Daoy (cell line): ENCODE results near the gene ADAMTS2. TPM values are rescaled to one million over a fixed set of nuclear protein-coding genes. Genes with fewer than 3 reads are reported as not detected.

Source experiments
- DNase-seq: peaks from one replicate; pipeline ENCODE4 v3.0.0-alpha.2; 2015; ENCODE audit warnings: low read depth
- total RNA-seq: library from RNA; depleted of rRNA; stranded (reverse); fragments of >200 nt; shearing (Covaris generic); gene quantifications from 2 replicates; pipeline ENCODE4 v1.2.3, GENCODE V29; 2014

ADAMTS2 gene
- total RNA-seq, 1 experiment from 2014 or later, result 0.46 TPM

DNA sequence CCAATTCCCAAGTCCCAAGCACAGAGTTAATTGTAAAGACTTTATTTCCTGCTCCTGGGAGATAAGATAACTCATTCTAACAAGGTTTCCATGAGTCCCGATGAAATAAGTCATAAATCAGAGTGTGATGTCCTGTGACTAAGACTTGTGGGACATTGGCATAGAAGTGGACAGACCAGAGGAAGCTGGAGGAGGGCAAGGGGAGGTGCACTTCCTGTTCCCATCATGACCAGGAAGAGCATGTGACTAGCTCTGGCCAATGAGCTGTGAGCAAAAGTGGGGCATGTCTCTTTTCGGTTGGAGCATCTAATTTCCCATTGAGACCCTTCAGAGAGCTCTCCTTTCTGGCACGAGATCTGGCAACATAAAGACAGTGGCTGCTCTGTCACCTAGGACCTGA lies 184.7 kb downstream of the ADAMTS2 start:
- no peak for DNase-seq

DNA sequence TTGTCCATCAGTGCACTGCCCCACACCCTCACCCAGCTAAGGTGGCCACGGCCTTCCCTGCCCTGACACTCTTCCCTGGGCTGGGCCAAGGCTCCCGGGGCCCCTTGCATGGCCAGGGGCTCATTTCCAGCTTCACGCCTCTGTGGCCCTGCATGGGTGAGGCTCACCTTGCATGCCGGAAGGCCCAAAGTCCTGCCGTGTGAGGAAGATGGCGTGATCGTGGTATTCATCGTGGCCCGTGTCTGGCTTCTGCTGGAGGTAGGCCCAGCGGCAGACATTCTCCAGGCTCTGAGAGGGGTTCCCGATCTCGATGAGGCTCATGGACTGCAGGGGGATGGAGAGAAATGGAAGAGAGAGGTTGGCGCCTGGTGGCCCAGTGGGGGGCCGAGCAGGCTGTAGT lies 186.7 kb downstream of the ADAMTS2 start:
- no peak for DNase-seq

DNA sequence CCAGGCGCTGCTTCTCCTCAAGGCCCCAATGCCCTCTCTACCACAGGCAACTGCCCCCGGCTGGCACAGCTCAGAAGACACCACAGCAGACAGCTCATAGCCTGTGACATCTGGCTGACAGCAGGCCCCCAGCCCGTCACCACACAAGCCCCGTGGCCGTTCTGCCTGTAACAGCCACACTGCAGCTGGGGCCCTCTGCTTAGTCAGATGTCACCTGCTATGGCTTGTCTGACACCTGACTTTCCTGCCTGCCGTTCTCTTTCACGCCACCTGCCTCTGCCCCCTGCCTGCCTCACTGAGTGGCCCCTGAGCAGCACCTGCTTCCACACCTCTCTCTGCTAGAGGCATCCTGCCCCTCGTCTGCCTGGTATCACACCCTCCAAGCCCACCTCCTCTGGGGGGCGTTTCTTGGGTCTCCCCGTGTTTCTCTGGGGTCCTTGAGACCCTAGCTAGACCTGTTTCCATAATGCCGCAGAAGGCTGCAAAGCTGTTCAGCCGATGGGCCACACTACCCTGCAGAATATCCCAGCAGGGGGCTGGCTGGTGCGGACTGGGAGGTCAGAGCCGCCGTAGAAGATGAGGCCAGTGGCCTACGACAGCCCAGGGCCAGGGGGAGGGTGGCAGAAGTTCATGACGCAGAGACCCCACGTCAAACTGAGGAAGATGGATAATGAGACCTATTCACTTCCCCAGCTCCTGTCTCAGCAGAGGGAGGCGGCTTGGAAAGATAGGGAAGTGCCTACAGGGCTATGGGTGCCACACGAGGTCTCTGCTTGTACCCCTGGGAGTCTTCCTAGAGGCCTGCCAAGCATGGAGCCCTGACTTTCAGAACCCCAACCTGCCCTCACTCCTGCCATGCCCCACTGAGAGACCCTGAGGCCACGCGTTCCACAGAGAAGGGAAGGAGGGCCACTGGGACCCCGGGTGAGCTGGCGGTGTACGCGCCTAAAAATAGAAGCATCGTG lies 190.0 kb downstream of the ADAMTS2 start:
- no peak for DNase-seq

DNA sequence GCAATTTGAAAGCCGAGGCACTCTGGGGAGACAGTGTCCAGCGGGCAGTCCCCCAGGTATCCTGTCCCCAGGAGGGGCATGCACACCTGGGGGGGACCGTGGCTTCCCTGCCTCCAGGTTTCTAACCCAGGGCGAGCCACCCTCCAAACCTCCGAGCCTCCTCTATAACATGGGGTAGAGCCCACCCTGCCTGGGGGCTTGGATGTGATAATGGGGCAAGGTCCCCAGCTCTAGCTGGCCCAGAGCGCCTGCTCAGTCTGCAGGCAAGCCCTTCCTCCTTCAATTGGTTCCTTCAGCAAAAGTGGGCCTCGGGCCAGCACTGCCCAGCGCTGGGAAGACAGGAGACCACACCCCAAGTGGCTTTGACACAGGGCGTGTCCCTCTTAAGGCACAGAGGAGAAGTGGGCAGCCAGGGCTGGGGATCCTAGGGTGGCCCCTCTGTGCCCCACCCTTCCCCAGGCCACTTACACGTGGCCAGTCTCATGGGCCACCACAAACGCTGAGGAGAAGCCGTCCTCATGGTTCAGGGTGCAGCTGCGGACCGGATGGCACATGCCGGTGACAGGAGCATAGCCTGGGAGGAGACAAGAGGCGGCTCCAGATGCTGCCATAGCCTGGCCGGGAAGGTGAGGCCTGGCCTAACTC lies 190.8 kb downstream of the ADAMTS2 start:
- no peak for DNase-seq

DNA sequence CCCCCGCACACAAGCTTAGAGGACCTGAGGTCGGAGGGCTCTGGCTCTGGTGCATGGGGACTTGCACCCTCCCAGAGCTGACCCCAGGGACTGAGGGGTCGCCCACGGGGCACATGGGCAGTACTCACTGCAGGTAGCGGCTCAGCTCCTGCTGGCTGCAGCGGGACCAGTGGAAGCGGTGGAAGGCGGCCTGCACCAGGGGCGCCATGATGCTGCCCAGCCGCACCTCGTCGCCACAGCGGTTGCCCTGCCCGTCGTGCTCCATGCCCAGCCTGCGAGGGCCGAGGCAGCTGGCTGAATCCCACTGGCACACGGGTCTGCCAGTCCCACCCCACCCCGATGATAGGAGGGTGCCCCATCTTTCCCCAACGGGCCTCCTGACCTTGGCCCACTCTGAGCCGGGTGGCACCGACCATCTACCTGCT lies 191.3 kb downstream of the ADAMTS2 start:
- no peak for DNase-seq

DNA sequence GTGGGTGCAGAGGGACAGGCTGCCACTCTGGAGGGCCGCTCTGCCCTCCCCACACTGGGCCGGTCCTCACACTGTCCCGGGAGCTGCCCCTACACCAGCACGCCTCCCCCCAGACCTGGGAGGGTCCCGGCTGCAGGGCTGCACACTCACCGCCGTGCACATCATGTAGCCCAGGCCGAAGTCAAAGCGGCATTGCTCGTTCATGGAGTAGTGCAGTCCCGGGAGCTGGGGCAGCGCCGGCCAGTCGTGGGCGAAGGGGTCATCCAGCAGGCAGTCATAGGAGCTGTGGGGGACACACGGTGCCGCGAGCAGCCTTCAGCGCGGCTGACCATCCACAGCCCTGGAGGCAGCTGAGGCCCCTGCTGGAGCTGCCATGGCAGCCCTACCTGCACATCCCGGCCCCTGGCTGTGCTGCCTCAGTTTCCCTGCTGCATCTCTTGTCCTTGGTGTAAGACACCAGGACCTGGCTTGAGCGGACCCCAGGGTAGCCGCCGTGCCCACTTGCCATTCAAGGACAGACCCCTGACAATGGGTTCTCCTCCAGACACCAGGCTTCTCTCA lies 191.8 kb downstream of the ADAMTS2 start:
- DNase-seq, result no peak

DNA sequence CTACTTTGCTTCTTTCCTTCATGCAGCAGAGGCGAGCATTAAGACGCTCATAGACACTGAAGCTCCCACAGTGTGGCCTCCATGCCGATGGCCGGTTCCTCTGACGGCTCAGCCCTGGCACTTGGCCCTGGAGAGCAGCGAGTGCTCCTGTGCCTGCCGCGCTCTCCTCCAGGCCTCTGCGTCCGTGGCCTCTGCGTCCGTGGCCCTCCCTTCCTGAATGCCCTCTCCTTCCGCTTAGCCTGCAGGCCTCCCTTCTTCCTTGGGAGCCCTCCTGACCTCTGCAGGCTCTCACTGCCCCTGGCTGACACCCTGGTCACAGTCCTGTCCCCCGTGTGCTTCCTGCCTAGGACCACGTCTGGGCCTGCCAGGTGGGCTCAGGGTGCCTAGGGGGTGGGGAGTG lies 192.3 kb downstream of the ADAMTS2 start:
- no peak for DNase-seq

DNA sequence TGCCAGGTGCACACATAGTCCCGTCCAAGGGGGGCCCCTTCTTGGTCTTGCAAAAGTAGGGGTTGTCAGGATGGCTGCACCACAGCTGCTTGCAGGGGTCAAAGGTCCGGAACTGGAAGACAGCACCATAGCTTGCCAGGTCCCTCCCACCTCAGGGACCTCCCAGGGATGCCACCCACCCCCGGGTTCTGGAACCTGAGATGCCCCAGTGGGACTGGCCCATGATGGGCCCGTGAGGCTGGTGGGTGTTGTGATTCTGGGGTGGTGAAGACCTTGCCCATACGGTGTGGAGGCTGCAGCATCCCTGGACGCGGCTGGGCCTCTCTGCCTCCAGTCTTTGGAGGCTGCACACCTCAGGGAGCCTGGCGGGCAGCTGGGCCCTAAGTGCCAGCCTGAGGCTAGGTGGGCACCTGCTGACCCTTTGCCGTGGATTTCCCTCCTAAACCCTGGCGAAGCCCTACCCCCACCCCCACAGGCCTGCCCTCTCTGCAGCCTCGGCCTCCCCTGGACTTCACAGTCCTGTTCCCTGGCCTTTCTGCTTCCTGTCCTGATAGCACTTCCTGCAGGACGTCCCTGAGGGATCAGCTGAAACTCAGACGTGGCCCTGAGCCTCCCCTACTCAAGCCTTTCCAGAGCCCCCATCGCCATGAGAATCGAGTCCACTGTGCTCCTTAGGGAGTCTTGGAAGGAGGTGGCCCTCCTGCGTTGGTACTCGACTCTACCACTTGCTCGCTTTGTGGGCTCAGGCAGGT lies 192.9 kb downstream of the ADAMTS2 start:
- DNase-seq, result no peak

DNA sequence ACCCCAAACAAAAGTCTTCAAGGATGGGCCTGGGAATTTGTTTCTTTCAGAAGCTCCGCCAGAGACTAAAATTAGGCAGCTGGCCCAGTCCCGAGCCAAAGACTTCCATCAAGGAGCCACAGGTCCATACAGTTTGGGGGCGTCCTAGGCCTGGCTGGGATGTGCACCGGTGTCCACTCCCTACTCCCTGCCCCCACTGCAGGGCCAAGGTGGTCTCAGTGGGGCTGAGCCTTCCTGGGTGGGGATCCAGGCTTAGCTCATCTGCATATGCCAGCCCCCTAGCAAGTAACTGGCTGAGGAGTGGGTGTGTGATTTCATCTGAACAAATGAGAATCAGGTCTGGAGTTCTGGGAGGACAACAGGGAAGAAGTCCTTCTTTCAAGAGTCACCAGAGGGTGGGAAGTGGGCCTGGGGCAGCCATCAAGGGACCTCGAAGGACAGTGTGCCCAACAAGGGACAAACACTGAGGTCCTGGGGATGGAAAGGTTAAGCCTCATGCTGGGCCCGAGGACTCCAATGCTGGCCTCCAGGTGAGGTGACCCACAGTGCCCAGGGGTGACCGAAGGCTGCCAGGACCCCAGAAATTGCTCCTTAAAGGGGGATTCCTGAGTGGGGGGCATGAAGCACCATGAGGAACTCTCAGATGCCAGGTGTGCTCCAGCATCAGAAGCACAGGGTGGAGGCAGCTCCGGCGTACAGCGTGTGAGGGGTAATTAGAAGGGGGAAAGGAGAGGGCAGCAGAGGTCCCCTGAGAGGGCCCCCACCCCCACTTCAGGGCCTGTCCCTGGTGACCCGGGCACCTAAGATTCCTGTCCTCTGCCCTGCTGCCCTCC lies 193.8 kb downstream of the ADAMTS2 start:
- no peak for DNase-seq

DNA sequence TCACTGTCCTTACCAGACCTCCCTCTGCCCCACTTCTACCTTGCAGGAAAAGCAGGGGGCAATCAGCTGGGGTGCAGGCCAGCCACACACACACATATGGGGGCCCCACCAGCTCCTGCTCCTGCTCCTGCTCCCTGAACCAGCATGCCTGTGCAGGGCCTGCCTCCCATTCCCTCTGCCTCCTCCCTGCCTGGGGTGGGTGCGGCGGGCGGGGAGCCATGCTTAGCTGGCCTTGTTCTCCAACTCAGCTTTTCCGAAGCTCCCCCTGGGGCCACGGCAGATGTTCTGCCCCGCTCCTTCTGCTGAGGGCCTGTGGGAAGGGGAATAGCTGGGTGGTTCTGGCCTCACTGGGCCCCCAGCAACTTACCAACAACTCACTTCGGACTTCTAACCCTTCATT lies 195.2 kb downstream of the ADAMTS2 start:
- no peak for DNase-seq

DNA sequence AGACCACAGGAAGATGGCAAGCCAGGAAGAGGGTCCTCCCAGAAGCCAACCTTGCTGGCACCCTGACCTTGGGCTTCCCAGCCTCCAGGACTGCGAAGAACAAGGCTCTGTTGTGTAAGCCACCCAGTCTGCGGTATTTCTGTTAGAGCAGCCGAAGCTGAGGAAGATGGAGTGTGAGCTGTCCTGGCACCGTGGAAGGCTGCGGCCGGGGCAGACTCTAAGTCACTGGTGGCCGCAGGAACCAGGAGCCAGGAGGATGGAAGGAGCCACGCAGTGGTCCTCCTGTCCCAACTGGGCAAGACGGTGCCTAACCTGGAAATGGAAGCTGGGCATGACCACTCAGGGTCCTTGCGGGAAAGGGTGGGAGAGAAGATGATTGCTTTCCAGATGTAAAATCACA lies 196.0 kb downstream of the ADAMTS2 start:
- no peak for DNase-seq

DNA sequence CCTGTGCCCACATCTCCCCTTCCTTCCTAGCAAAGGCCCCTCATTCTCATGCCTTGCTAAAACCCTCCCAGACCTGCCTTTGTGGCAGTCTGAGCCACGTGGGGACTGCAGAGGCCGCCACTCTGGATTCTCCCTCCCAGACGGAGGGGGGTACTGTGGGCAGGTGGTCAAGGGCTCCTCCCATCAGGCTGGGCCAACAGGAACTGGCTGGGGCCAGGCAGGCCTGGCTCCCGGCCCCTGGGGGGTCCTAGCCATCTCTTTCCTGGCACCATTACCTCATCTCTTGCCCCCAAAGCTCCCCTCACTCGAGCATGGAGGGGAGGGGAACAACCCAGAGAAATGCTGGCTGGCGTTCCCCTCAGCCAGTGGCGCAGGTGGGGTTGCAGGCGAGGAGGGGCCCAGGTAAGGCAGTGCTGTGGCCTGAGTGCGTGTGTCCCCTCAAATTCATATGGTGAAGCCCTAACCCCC lies 196.5 kb downstream of the ADAMTS2 start:
- no peak for DNase-seq

DNA sequence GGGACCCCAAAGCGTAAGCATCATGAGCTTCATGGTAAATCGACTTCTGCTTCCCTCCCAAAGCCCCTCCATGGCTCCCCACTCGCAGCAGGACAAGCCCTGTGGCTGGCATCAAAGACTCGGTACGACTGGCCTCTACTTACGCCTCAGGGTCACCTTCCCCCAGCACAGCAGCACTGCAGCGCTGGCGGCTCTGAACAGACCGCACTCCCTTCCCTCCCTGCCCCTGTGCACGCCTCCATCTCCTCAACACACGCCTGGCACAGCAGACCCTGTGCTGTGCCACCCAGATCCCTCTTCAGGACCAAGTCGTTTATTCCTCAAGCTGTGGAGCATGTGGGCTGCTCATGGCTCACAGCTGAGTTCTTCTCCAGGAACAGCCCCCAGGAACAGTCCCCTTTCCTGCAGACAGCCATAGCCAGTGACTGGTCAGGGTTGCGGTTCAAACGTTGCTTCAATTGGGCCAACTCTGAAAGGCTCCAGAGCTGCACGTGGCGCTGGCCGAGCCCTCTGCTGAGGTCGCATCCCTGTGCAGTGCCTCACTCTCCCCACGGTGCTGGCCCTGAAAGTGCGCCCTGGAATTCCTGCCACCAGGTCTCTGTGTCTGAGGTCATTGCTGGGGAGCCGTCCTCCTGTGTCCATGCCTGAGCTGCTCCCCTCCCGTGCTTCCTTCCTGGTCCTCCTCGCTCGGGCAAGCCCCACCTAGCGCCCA lies 197.1 kb downstream of the ADAMTS2 start:
- no peak for DNase-seq

DNA sequence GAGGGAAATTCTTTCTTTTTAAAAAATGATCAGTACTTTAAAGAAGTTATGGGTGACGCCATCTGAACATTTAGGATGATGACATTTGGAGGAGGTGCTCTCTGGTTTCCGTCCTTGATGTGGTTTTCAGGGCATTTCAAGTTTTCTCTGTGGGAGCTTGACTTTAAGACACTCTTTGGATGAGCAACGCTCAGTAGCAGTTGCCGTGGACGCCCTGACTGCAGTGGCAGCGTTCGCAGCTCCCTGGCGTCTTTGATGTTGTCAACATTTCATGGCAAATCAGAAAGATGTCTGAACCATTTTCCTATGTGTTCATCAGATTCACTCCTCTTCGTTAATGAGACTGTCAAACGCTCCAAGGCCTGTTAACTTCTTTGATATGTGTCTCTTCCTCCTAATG lies 199.0 kb downstream of the ADAMTS2 start:
- no peak for DNase-seq

DNA sequence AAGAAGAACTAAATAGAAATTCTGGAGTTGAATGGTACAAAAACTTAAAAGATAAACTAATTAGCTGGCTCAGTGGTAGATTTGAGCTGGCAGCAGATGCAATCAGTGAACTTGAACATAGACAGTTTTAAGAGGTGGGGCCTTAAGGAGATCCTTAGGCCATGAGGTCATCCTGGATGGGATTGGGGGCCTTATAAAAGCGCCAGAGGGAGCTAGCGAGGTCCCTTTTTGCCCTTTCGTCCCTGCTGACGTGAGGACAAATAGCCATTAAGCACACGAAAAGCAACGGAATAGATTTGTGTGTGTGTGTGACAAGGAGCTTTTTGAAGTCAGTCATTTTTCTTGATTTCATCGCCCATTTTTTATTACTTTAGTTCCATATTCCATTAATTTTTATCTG lies 201.8 kb downstream of the ADAMTS2 start:
- no peak for DNase-seq

DNA sequence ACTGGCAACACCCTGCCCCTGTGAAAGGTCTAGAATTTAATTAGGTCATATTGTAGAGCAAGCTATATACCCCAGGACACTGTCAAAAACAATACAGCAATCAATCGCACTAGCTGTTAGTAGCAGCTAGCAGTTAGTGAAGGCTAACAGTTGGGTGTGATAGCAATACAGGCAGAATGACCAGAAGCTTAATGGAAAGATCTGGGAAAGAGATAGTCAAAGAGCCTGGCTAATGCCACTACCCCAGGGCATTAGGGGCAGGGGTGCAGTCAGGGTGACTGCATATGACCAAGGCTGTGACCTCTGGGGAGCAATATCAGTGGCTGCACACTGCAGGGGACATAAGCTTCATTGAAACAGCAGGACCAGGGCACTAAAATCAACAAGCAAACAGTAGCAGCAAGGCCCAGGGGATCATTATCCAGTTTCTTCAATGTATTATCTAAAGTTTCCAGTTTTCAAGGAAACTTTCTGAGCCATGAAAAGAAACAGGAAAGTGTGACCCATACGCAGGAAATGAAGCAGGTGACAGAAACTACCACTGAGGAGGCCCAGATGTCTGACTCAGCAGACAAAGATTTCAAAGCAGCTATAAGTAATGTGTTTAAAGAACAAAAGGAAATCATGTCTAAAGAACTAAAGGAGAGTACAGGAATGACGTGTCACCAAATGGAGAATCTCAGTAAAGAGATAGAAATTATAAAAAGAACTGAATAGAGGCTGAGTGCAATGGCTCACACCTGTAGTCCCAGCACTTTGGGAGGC lies 202.6 kb downstream of the ADAMTS2 start:
- DNase-seq, result no peak

DNA sequence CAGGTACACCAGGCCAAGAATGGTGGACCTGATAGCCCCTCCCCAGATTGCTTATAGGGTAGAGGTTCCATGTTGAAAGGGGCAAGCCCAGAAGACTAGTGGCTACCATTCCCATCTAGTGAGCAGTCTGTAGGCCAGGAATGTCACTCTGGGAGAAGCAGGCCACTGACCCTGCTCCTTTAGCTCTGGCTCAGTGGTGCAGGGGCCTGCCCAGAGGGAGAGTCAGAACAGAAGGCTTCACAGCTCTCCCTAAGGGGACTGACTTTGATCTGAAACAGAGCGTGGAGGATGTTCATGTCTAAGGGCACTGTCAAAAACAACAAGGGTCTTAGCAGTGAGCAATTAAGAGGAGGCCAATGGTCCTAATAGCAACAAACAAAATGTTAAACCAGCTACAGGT lies 203.4 kb downstream of the ADAMTS2 start:
- DNase-seq, result no peak

DNA sequence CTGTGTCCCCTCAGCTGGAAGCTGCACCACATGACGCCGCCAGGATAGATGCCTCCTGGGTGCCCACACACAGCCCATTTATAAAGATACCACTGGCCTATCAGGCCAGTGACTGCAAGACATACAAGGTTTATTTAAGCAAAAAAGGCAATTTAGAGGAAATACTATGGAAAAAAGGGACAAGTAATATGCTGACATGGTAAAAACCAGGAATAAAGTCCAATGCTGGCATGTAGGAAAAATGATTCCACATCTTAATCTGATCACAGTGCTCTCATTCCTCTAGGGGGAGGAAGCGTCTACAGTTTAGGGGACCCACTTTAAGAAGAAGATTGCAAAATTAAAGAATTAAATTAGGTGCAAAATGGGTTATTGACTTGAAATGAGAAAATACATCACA lies 205.0 kb downstream of the ADAMTS2 start:
- no peak for DNase-seq

DNA sequence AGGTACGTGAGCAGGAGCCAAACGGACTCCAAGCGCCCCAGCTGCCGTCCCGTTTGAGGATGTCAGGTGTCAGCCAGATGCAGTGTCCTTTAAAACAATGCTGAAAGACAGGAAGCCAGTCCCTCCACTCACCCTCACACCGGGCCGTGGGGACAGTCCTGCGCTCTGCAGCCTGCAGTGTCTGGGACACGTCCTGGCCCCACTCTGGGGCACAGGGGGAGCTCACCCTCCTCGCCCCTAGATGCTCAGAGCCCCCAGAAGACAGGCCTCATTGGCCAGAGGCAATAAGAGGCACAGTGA lies 205.4 kb downstream of the ADAMTS2 start:
- DNase-seq, result no peak
